Skin of body (tissue), 3 donors: Measurements from ENCODE around the gene PSMA4. TPM values are rescaled to one million over a fixed set of nuclear protein-coding genes. Genes with fewer than 3 reads are reported as not detected.
"Not testable (repeated sequence)": the region's sequence is repeated elsewhere in the genome, so short reads cannot be mapped to it uniquely, and the experiment has no call there.

Source experiments
- DNase-seq: peaks from one replicate; lab custom pipeline; 2025; lab: John Stamatoyannopoulos, UW
- small RNA-seq: library from RNA; depleted of rRNA; stranded (forward); fragments of <200 nt; gene quantifications from one replicate; pipeline ENCODE3, GENCODE V24; 2014; ENCODE audit warnings: low replicate concordance
- total RNA-seq: library from RNA; depleted of rRNA; stranded (reverse); fragments of >200 nt; gene quantifications from one replicate; pipeline ENCODE4 v1.2.3, GENCODE V29; 2014

Gene PSMA4
- total RNA-seq, 1 donor from 2014 or later, result 118 TPM

GRCh38 chr15:78550815-78551214 lies 10.6 kb downstream of the PSMA4 start:
- no peak for DNase-seq

- no peak for DNase-seq
Measured at GRCh38 chr15:78551902-78552301, 11.7 kb downstream of the PSMA4 start.

- no peak for DNase-seq
Measured at GRCh38 chr15:78552597-78552996, 12.4 kb downstream of the PSMA4 start.

- DNase-seq, result not testable (repeated sequence)
Measured at GRCh38 chr15:78560201-78560600, 20.0 kb downstream of the PSMA4 start.

GRCh38 chr15:78561490-78561889 lies 21.2 kb downstream of the PSMA4 start:
- DNase-seq, result no peak

GRCh38 chr15:78563092-78563491 lies 22.8 kb downstream of the PSMA4 start:
- DNase-seq, result no peak

- no peak for DNase-seq
Measured at GRCh38 chr15:78564743-78565096, 24.5 kb downstream of the PSMA4 start.

- DNase-seq, result peak; percentile 28
Measured at GRCh38 chr15:78565097-78565950, 25.1 kb downstream of the PSMA4 start, which contains the start of gene CHRNA5. Gene CHRNA5, plus strand, starts transcription at chr15:78565520. Its CDS starts 200 bp downstream, at chr15:78565720.

- DNase-seq, result no peak
Measured at GRCh38 chr15:78565951-78566774, 25.9 kb downstream of the PSMA4 start.

- DNase-seq, result no peak
Measured at GRCh38 chr15:78567531-78567930, 27.3 kb downstream of the PSMA4 start.

GRCh38 chr15:78570710-78571109 lies 30.5 kb downstream of the PSMA4 start:
- no peak for DNase-seq

- DNase-seq, result no peak
Measured at GRCh38 chr15:78571382-78571781, 31.1 kb downstream of the PSMA4 start.

GRCh38 chr15:78573416-78573815 lies 33.2 kb downstream of the PSMA4 start:
- DNase-seq, result no peak

- DNase-seq, result no peak
Measured at GRCh38 chr15:78574944-78575343, 34.7 kb downstream of the PSMA4 start.

GRCh38 chr15:78597583-78597982 lies 57.3 kb downstream of the PSMA4 start:
- DNase-seq, result no peak

- no peak for DNase-seq
Measured at GRCh38 chr15:78598348-78598747, 58.1 kb downstream of the PSMA4 start.

GRCh38 chr15:78599189-78599588 lies 58.9 kb downstream of the PSMA4 start:
- DNase-seq, result no peak

Small RNAs within 50 kb of the gene (small RNA-seq; reads per million reads assigned to genes)
- gene AC067863.2, result not detected

Other genes with a start within 250 kb of the PSMA4 start
- gene SKIC8, start 240.8 kb upstream of the PSMA4 start, total RNA-seq, result 53.2 TPM
- 9.0 TPM for gene CRABP1, start 200.1 kb upstream of the PSMA4 start, total RNA-seq
- gene IREB2, start 102.2 kb upstream of the PSMA4 start, total RNA-seq, result 45.2 TPM
- 3.1 TPM for gene HYKK, start 32.9 kb upstream of the PSMA4 start, total RNA-seq
- 0.39 TPM for gene CHRNA5, start 25.1 kb downstream of the PSMA4 start, total RNA-seq
- 0.39 TPM for gene CHRNA3, start 80.6 kb downstream of the PSMA4 start, total RNA-seq
- not detected for gene CHRNB4, start 100.8 kb downstream of the PSMA4 start, total RNA-seq